Kidney glomerular epithelial cell (primary cell): ENCODE data around the gene ADAMTS2.

Experiments used
- DNase-seq: peaks from one replicate; lab custom pipeline; 2025; lab: John Stamatoyannopoulos, UW

Gene ADAMTS2

GRCh38 chr5:179278546-179278945 is 66.7 kb downstream of the ADAMTS2 start:
- no peak for DNase-seq

- DNase-seq, result no peak
Measured at GRCh38 chr5:179278119-179278518, 67.1 kb downstream of the ADAMTS2 start.

- DNase-seq, result no peak
Measured at GRCh38 chr5:179276838-179277395, 68.3 kb downstream of the ADAMTS2 start.

GRCh38 chr5:179275941-179276837 is 69.1 kb downstream of the ADAMTS2 start:
- DNase-seq, result peak; percentile 92

GRCh38 chr5:179275381-179275878 is 69.8 kb downstream of the ADAMTS2 start:
- DNase-seq, result no peak

- DNase-seq, result no peak
Measured at GRCh38 chr5:179274321-179275315, 70.6 kb downstream of the ADAMTS2 start.

GRCh38 chr5:179273441-179274145 is 71.7 kb downstream of the ADAMTS2 start:
- no peak for DNase-seq

GRCh38 chr5:179273073-179273435 is 72.2 kb downstream of the ADAMTS2 start:
- no peak for DNase-seq

- no peak for DNase-seq
Measured at GRCh38 chr5:179272326-179273072, 72.8 kb downstream of the ADAMTS2 start.

- no peak for DNase-seq
Measured at GRCh38 chr5:179271821-179272325, 73.4 kb downstream of the ADAMTS2 start.

GRCh38 chr5:179271428-179271734 is 73.9 kb downstream of the ADAMTS2 start:
- no peak for DNase-seq

- DNase-seq, result no peak
Measured at GRCh38 chr5:179270581-179271427, 74.5 kb downstream of the ADAMTS2 start.

- DNase-seq, result no peak
Measured at GRCh38 chr5:179269781-179270543, 75.3 kb downstream of the ADAMTS2 start.

GRCh38 chr5:179268966-179269693 is 76.1 kb downstream of the ADAMTS2 start:
- DNase-seq, result no peak

GRCh38 chr5:179268399-179268952 is 76.8 kb downstream of the ADAMTS2 start:
- no peak for DNase-seq

- DNase-seq, result no peak
Measured at GRCh38 chr5:179267671-179268083, 77.6 kb downstream of the ADAMTS2 start.

- no peak for DNase-seq
Measured at GRCh38 chr5:179267071-179267670, 78.1 kb downstream of the ADAMTS2 start.
